Stimulated activated CD8-positive, alpha-beta memory T cell treated with anti-CD3 and anti-CD28 coated beads, Interleukin-4, amount 100 ng/mL, for 4 hours (primary cell): ENCODE results near the gene MYO18A.

Experiments used
- DNase-seq, 2 donors: peaks; one replicate each; pipeline ENCODE4 v3.0.0-alpha.2; 2020; ENCODE audit warnings: low read depth in 2 of 2, low spot score in 1 of 2

The MYO18A gene

DNA sequence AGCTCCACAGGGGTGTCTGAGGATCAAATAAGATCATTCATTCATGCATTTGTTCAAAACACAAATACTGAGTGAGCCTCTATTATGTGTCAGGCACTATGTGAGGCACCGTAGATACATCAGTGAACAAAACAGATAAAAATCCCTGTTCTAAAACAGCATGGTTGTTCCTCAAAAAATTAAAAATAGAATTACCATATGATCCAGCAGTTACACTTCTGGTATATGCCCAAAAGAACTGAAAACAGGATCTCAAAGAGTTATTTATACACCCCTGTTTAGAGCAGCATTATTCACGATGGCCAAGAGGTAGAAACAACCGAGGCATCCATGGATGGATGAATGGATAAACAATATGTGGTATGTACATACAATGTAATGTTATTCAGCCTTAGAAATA lies 121.8 kb downstream of the MYO18A start:
- no peak for DNase-seq

DNA sequence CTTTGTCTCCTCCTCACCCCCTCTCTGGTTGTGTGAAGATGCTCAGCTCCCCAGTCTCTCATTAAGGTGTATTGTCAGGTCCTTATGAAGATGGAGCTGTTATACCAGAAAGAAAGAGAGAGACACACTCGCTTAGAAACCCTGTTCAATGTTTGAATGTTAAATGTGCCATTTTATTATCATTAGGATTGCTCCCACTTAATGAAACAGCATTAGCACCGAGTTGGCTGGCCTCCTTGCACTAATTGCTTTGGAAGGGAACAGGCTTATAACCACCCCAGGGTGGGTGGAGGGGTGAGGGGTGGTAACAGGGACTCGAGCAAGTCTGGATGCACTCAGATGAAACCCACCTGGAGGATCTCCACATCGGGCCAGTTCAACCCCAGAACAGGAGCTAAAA lies 122.8 kb downstream of the MYO18A start:
- no peak for DNase-seq

DNA sequence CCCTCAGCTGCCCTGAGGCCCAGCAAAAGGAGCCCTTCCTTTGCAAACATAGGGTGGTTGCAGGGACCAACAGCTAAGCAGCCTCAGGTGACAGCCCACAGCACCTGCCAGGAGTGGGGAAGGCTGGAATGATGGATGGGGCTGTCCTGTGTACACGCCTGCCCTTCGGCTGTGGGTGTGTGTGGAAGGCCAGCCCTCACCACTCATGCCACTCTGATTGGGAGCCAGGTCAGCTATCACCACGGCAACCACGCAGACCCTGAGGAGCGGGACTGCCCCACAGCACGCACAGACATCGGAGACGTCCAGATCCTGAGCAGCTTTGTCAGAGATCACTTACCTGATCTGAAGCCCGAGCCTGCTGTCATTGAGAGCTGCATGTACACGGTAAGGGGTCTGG lies 125.4 kb downstream of the MYO18A start:
- no peak for DNase-seq

DNA sequence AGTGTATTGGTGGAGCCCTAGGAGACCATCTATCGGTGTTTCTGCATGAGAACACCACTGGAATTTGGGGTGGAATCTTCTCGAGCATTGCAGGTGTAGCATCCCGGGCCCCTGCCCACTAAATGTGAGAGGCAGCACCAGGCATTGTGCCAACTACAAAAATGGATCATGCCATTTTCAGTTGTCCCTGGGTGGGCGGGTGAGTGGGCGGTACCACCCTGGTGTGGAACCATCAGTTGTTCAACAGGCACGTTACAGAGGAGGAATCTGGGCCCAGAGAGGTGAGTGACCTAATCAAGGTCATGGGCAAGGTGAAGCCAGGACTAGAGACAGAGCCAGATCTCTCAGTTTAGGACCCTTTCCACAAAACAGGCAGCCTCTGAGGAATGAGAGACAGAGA lies 128.5 kb downstream of the MYO18A start:
- no peak for DNase-seq

DNA sequence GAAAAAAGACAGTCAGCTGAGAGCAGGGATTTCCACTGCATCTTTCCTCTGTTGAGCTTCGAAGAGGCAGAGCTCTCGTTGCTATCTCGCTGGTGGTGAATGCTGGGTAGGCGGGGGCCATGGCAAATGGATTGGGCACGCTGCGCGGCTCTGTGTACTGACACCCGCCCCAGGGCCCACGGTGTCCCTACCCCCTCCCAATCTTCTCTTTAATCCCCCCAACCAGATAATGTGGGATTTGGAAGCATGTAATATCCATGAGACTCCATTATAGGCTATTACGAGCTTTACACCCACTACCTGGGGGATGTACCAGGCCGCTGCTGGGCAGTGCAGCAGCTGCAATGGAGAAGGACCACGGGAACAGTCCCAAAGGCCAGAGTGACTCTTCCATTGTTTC lies 129.0 kb downstream of the MYO18A start:
- DNase-seq = no peak

DNA sequence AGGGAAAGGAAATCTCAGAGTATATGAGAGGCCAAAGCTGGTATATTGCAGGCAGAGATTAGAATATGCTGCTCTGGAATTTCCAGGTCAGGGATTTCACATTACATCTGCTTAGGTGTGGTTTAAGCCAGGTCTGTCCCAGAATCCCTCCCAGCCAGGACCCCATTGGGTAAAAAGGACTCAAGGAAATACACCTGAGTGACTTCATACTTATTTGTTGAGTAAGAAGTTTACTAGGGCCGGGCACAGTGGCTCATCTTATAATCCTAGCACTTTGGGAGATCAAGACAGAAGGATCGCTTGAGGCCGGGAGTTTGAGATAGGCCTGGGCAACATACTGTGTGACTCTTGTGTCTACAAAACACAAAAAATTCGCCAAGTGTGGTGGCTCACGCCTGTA lies 130.0 kb downstream of the MYO18A start:
- no peak for DNase-seq

DNA sequence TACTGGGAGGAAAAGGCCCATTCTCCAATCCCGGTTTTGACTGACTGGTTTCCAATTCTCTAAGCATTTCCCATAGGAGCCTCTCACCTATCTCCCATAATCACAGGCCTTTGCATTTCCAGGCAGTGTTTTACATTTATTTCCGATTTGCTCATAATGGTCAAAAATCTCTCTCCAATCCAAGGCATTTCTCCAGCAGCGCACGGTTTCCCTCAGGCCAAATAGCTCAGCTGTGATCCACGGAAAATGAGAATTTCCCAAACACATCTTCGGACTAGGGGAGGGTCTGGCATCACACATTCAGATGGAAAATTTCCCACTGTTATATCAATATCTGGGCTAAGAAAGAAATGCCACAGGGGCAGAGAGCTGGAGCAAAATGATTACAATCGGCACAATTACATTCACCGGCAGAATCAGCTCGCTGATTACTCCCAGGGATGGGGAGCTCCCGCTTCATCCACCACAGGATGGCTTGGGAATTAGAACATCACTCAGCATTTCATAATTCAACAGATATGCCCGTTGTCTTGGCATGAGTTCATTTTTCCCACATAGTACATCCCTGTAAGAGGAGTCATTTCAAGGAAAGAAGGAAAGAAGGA lies 130.6 kb downstream of the MYO18A start:
- DNase-seq = no peak

DNA sequence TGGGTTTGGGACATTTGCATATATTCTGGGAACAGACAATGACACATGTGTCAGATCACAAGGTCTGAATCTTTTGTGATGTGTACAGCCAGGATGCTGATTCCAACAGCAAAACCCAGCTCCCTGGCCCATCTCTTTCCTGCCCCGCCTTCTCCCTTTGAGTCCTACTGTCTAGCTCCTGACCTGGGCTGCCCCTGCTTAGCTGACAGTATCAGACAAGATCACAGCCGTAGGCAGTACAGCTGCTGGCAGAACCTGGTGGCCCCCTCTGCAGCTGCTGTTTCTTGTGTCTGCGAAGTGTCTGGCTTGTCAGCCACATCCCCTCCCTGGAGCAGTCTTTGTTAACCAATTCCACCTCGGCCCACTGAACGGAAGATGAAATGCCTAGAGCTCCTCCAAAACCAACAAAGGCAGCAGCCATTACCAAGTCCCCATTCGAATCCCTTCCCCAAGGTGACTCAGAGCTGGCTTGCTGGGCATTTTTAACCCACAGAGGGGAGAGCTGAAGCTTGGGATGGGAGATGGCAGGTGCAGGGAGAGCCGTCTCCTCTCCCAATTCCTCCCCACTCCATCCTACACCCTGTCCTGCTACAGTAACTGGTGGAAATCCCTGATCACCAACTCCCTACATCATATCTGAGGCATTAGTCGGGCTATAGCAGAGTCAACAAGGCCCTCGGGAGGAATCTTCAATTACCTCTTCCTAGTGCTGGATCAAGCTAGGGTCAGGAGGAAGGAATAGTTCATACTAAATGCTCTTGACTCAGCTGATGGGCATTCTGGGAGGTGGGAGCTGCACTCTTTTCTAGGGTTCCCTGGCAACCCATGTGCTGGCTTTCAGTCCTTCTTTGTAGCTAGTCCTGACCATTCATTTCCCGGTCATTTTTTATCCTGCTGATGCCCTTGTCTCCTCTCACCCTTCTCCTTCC lies 131.5 kb downstream of the MYO18A start:
- DNase-seq = no peak

DNA sequence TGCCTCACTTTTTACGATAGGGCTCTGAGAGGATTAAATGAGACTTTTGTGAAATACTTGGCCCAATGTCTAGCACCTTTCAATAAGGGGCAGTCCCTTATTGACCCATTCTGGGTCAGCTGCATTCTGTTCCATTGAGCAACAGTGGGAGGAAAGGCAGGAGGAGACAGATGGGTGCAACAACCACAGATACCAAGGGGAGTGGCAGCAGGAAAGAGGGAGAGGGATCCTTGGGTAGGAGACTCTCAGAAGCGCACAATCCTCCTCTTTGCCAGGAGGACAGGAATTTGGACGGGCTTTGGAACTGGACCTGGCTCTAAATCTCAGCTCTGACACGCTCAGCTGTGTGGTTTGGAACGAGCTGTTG lies 133.7 kb downstream of the MYO18A start:
- no peak for DNase-seq

DNA sequence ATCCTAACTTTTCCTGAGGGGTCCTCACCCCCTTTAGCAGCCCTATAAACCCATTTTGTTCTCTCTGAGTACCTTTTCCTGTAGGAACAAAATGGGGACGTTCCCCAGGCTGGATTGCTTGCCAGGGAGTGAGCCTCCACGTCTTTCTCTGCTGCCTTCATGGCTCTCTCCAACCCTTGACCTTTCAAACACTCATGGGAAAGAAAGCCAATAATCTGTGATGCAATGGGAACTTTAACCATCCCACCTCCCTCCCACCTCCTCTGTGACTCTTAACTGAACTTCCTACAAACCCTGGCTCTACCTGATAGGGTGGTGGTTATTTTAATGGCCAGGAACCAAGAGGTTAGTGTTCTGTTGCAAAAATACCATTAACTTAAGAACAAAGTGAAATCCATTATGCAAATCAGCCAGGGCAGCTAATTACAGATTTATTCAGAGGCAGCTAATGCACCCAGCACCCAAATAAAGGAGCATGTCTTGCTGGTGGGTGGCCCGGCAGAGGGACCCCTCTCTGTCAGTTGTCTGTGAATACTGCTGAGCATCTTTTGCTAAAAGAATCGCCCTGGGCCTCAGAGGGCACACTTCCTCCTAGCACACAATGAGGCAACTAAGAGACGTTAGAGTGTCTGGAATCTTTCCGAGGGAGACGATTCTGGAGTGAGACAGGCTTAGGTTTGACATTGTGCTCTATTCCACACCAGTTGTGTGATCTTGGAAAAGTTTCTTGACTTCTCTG lies 134.3 kb downstream of the MYO18A start:
- no peak for DNase-seq

DNA sequence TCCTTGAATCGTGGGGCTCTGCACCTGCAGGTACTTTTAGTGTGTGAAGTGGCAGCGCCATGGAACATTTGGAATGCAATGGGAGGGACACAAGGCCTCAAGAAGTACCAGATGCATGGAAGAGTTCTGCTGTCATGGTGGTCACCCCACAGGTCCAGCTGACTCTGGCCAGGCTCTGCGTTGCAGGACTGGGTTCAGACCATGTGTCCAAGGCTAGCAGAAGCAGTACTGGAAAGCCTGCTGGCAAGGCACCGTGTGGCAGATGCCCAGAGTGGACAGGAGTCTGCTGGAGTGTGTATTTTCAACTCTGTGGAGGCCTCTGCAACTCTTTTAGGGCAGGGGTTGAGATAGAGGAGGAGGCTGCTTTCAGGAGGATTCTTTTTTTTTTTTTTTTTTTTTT lies 135.2 kb downstream of the MYO18A start:
- DNase-seq = no peak

DNA sequence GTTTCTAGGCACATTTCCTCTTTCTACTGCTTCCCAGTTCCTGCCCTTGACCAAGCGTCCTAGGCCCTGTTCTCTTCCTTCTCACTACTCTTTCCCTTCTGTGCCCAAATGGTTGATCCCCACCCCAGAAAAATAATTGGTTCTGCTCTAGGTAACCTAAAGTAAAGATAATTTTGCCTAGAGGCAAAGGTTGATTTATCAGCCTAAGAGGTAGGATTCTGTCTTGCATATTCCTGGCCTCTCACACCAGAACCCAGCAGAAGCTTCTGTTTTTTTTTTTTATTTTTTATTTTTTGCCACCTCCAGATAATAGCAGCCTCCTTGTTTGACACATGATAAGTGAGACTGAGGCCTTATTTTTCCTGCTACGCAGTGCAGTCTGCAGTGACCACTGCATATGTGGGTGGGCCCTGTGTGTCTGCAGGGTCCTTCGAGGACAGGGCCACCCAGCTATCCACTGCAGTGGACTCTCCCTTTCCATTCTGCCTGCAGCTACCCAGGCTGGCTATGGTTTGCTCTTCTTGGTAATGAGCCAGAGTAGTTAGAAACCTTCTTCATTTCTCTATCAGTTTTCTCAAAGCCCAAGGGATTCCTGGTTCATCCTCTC lies 136.6 kb downstream of the MYO18A start:
- DNase-seq = no peak

DNA sequence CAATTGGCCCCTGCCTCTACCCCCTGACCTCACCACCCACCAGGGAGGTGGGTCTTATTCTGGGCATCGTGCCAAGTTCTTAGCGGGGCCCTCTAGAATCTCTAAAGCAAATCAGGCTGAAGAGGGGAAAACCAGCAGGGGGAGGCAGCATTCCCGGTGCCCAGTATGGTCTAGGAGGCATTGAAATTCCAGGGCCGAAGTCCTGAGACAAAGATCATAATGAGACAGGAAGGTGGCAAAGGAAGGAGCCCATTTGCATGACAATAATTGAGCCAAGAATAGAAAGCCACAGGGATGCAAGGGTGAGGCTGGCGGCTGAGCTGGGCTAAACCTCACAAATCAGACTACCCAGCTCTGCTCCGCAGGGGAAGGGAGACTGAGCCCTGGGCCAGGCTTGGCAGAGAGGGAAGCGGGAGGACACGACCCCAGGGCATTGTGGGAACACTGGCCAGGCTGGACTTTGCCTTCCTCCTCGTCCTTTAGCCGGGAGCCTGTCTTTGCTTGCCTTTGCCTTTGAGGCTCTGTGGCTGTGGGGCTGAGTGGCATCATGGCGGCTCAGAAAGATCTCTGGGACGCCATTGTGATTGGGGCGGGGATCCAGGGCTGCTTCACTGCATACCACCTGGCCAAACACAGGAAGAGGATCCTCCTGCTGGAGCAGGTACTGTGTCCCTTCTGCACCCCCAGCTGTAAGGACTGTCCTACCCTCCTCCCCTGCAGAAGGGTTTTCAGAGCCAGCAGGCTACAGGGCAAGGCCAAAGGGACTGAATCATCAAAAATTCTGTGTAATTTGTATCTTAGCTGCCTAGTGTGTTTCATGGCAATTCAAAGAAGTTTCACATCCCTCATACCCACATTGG lies 137.3 kb downstream of the MYO18A start, which contains the start of gene PIPOX:
PIPOX (plus strand) TSS at position 463 of the 860 bp plus-strand sequence; CDS start at position 548, 85 bp downstream.
- DNase-seq = no peak

DNA sequence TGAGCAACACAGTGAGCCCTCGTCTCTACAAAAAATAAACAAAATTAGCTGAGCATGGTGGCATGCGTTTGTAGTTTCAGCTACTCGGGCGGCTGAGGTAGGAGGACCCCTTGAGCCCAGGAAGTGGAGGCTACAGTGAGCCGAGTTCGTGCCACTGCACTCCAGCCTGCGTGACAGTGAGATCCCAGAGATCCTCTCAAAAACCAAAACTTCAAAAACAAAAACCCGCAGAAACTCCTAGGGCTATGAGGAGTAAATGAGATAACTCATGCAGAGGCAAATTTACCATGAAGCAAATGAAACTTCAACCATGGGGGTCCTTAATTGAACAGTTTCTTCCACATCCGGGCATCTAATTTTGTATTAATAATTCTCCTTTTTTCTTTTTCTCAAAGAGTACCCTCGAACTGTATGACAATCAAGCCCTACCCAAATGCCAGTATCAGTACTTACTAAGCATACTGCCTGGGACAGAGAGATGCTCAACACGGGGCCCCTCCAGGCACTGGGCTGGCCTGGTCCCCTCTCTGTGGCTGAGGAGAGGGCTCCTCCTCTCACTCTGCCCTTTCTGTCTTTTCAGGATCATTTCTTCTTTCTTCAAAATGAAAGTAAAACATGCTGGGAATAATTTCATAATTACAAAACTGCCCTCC lies 138.0 kb downstream of the MYO18A start:
- DNase-seq = no peak

DNA sequence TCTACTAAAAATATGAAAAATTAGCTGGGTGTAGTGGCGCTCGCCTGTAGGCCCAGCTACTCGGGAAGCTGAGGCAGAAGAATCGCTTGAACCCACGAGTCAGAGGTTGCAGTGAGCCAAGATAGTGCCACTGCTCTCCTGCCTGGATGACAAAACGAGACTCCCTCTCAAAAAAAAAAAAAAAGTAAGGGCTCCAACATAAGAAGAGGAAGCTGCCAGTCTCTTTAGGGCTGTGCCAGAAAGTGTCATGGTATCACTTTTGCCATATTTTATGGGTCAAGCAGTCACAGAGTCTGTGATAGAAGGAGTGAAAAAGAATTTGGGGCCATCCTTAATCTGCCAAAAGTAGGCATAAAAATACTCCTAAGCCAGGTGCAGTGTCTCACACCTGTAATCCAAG lies 138.6 kb downstream of the MYO18A start:
- no peak for DNase-seq

DNA sequence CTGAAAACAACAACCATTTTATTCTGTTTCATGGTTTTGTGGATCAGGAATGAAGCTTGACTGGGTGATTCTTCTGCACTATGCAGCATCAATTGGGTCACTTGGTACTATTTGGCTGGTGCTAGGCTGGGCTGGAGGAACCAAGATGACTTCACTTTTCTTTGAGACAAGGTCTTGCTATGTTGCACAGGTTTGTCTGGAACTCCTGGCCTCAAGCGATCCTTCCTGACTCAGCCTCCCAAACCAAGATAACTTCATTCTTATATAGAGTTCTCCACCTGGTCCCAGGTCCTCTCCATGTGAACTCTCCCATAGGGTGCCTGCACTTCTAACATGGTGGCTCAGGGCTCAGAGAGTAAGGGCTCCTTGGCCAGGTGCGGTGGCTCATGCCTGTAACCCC lies 139.1 kb downstream of the MYO18A start:
- DNase-seq = no peak

DNA sequence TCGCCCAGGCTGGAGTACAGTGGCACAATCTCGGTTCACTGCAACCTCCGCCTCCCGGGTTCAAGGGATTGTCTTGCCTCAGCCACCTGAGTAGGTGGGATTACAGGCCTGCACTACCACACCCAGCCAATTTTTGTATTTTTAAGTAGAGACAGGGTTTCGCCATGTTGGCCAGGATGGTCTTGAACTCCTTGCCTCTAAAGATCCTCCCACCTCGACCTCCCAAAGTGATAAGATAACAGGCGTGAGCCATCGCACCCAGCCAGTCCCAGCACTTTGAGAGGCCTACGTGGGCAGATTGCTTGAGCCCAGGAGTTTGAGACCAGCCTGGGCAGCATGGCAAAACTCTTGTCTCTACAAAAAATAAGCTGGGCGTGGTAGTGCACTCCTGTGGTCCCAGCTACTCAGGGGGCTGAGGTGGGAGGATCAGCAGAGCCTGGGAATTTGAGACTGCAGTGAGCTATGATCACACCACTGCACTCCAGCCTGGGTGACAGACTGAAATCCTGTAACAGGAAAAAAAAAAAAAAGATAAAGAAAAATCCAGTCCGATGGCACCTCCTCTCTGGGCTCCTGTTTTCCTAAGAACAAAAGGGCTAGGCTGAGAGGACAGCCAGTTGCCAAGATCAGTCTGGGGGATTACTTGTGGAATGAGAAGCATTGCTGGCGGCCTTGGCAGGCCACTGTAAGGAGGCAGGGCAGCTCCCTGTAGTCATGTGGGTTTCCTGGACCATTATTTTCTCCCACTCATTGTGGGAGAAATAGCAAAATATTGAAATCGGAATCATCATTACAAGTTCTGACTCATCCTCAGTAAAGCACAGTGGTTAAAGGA lies 140.2 kb downstream of the MYO18A start:
- no peak for DNase-seq

DNA sequence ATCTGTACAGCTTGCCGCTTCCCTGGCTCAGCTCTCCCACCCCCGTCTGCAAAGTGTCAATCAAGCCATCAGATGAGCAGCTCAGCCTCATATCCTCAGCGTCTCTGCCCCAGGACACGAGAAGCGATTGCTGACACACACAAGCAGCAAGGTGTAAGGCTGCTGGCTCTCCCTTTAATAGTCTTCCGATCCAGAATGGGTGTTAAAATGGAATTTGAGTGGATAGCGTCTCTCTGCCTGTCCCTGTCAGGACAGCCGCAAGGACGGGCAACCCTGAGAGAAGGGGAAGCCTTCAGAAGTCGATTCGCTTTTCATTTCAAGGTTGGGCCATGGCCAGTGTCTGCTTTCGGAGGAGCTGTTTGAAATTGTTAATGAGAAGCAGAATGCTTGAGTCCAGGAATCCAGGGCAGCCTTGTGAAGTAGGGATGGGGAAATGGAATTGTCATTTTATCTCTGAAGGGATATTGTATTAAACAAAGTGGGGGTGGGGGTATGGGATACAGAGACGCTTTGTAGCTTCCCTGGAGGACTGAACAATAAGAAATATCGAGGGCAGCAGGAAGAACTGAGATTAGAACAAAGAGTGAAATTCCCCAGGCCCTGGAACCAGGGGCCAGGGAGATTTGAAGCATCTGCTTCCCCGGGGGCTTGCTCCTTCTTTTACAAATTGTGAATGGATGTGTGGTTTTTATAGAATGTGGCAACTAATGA lies 142.0 kb downstream of the MYO18A start:
- DNase-seq = no peak

DNA sequence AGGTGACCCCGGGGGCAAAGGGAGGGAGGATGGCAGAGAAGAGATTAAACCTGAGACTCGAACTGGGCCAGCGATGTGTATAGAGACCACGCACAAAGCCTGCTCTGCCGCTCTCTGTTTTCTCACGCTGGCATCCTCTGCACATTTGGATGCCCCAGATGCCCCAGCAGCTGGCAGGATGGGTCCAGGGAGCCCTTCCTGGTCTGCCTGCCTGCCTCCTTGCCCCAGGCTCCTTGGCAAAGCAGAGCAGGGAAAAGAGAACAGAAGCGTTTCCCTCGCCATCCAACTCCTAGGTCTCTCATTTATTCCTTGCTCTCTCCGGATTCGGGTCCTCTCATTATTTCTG lies 142.5 kb downstream of the MYO18A start:
- no peak for DNase-seq
